Glomerular endothelial cell (primary cell): ENCODE data around the gene TMEM72. TPM values are rescaled to one million over a fixed set of nuclear protein-coding genes. Genes with fewer than 3 reads are reported as not detected.

Experiments used
- DNase-seq: peaks from one replicate; pipeline ENCODE4 v3.0.0-alpha.2; 2011; ENCODE audit warnings: low read depth, low spot score; ENCODE audit errors: extremely low read depth
- total RNA-seq: library from RNA; depleted of rRNA; stranded (reverse); fragments of >200 nt; gene quantifications from 2 replicates; pipeline ENCODE4 v1.2.3, GENCODE V29; 2015

Gene TMEM72
- total RNA-seq, 1 donor from 2014 or later: not detected

- no peak for DNase-seq
These were observed 21.3 kb upstream of the TMEM72 start for GRCh38 chr10:44889834-44890233.

- DNase-seq: no peak
These were observed 20.2 kb upstream of the TMEM72 start for GRCh38 chr10:44890696-44891563.

- no peak for DNase-seq
These were observed 19.4 kb upstream of the TMEM72 start for GRCh38 chr10:44891721-44892120.

GRCh38 chr10:44893604-44894468, 17.3 kb upstream of the TMEM72 start:
- no peak for DNase-seq

GRCh38 chr10:44894691-44895090, 16.4 kb upstream of the TMEM72 start:
- no peak for DNase-seq

GRCh38 chr10:44895280-44895679, 15.9 kb upstream of the TMEM72 start:
- no peak for DNase-seq

- no peak for DNase-seq
These were observed 14.1 kb upstream of the TMEM72 start for GRCh38 chr10:44897049-44897448.

- DNase-seq: no peak
These were observed 12.5 kb upstream of the TMEM72 start for GRCh38 chr10:44898665-44899064.

- DNase-seq: no peak
These were observed 11.6 kb upstream of the TMEM72 start for GRCh38 chr10:44899450-44900080.

GRCh38 chr10:44902941-44903545, 8.1 kb upstream of the TMEM72 start:
- DNase-seq: no peak

GRCh38 chr10:44906486-44906885, 4.7 kb upstream of the TMEM72 start:
- no peak for DNase-seq

GRCh38 chr10:44907556-44907955, 3.6 kb upstream of the TMEM72 start:
- DNase-seq: no peak

- no peak for DNase-seq
These were observed 2.9 kb upstream of the TMEM72 start for GRCh38 chr10:44908066-44908749.

- no peak for DNase-seq
These were observed 2.1 kb upstream of the TMEM72 start for GRCh38 chr10:44908936-44909630.

- no peak for DNase-seq
These were observed 1.2 kb upstream of the TMEM72 start for GRCh38 chr10:44909910-44910309.

- DNase-seq: no peak
These were observed 535 bp upstream of the TMEM72 start for GRCh38 chr10:44910602-44911001.

- no peak for DNase-seq
These were observed 814 bp downstream of the TMEM72 start for GRCh38 chr10:44911951-44912350.

GRCh38 chr10:44913350-44914081, 2.4 kb downstream of the TMEM72 start:
- no peak for DNase-seq

- DNase-seq: no peak
These were observed 3.8 kb downstream of the TMEM72 start for GRCh38 chr10:44914891-44915290.
